ENCODE measurements around the gene TSEN54.

The TSEN54 gene

GRCh38 chr17:75565618-75566017 lies 49.3 kb downstream of the TSEN54 start:
- no peak for TF ChIP-seq CTCF (IDR thresholded peaks at IDR 0.05; ENCODE audit: low read depth, low read length, missing control alignments)
- H3K4me3 ChIP-seq (replicated peaks; ENCODE audit: low read depth, low read length), result no peak overlapping the region
- DNase-seq (ENCODE audit: extremely low read depth, low read depth), result no peak

GRCh38 chr17:75566416-75566815 lies 50.1 kb downstream of the TSEN54 start:
- DNase-seq (ENCODE audit: extremely low read depth, low read depth), result no peak
- H3K4me3 ChIP-seq (replicated peaks; ENCODE audit: low read depth, low read length), result no peak overlapping the region
- TF ChIP-seq CTCF (IDR thresholded peaks at IDR 0.05; ENCODE audit: low read depth, low read length, missing control alignments), result no peak

GRCh38 chr17:75566834-75567233 lies 50.5 kb downstream of the TSEN54 start:
- DNase-seq (ENCODE audit: extremely low read depth, low read depth), result no peak
- no peak for TF ChIP-seq CTCF (IDR thresholded peaks at IDR 0.05; ENCODE audit: low read depth, low read length, missing control alignments)

GRCh38 chr17:75568412-75569255 lies 52.3 kb downstream of the TSEN54 start:
- no peak overlapping the region for H3K4me3 ChIP-seq (replicated peaks; ENCODE audit: low read depth, low read length)
- no peak for DNase-seq (ENCODE audit: extremely low read depth, low read depth)
- no peak for TF ChIP-seq CTCF (IDR thresholded peaks at IDR 0.05; ENCODE audit: low read depth, low read length, missing control alignments)

More at GRCh38 chr17:75566834-75567233, 50.5 kb downstream of the TSEN54 start:
- no peak overlapping the region for H3K4me3 ChIP-seq (replicated peaks; ENCODE audit: low read depth, low read length)

GRCh38 chr17:75570034-75570676 lies 53.8 kb downstream of the TSEN54 start:
- TF ChIP-seq CTCF (IDR thresholded peaks at IDR 0.05; ENCODE audit: low read depth, low read length, missing control alignments), result no peak
- no peak for DNase-seq (ENCODE audit: extremely low read depth, low read depth)
- H3K4me3 ChIP-seq (replicated peaks; ENCODE audit: low read depth, low read length), result no peak overlapping the region

- H3K4me3 ChIP-seq (replicated peaks; ENCODE audit: low read depth, low read length), result no peak overlapping the region
- DNase-seq (ENCODE audit: extremely low read depth, low read depth), result no peak
- TF ChIP-seq CTCF (IDR thresholded peaks at IDR 0.05; ENCODE audit: low read depth, low read length, missing control alignments), result no peak
Observed at GRCh38 chr17:75570772-75571171, 54.4 kb downstream of the TSEN54 start.

Measured in HFF-Myc (cell line).